ENCODE measurements around the gene SLC39A6. TPM values are rescaled to one million over a fixed set of nuclear protein-coding genes. Genes with fewer than 3 reads are reported as not detected.
"Not testable (repeated sequence)": the region's sequence is repeated elsewhere in the genome, so short reads cannot be mapped to it uniquely, and the experiment has no call there.

SLC39A6 gene
- total RNA-seq, 8 experiments from 2014 or later, result 34.9 to 146 (median 99.8) TPM

DNA sequence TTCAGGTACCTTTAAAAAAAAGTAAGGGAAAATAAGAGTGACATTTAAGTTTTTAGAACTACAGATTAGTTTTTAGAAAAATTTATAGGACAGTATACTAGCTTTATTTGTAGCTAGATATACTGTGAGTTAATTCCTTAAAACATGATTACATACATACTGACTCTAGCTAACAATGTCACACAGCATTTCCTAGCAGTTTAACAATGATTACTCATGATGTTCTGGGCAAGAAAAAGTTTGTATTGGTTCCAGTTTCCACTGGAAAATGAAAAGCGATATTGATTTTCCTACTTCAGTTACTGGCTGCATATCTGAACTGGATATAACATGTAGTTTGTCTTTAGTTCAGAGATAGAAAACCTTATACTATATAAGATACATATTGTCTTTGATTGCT is 19.4 kb downstream of the SLC39A6 start:
- H3K4me3 ChIP-seq, result no peak overlapping the region
- H3K27ac ChIP-seq, result no peak overlapping the region
- no peaks in the 10 kb centered on the region for H3K4me1 ChIP-seq (replicated peaks in 1 of 2)
- no peak for ATAC-seq (replicated peaks in 6 of 8)
- in situ Hi-C loops (cut with MboI; ENCODE audit: low pct_unique_long_range_greater_than_20kb in 2 of 9, low sequenced_read_pairs in 9 of 9, unreplicated experiment in 9 of 9), result no loop called here
- WGBS, 10 experiments, result 62 to 100% (median 100%) methylated on average over 1 of the region's 1 CpG; no CpG with 5 or more reads in 2 of the 10 experiments

DNA sequence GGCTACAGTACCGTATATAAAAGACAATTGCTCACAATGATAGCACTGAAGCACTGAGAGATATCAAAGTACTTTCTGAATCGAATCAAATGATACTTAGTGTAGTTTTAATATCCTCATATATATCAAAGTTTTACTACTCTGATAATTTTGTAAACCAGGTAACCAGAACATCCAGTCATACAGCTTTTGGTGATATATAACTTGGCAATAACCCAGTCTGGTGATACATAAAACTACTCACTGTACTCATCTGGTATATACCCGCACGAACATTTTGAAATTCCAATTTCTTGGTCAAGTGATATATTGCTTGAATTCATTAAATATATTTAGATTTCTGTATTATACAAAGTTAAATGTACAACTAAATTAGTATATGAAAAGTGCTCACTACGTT is 20.5 kb downstream of the SLC39A6 start:
- H3K4me1 ChIP-seq (replicated peaks in 1 of 2), result no peaks in the 10 kb centered on the region
- in situ Hi-C loops (cut with MboI; ENCODE audit: low pct_unique_long_range_greater_than_20kb in 2 of 9, low sequenced_read_pairs in 9 of 9, unreplicated experiment in 9 of 9), result no loop called here
- ATAC-seq (replicated peaks in 6 of 8), result no peak
- H3K27ac ChIP-seq, result no peak overlapping the region
- no peak overlapping the region for H3K4me3 ChIP-seq
- WGBS, 10 experiments, result 80 to 100% (median 92%) methylated on average over 1 to 5 of the region's 5 CpGs

DNA sequence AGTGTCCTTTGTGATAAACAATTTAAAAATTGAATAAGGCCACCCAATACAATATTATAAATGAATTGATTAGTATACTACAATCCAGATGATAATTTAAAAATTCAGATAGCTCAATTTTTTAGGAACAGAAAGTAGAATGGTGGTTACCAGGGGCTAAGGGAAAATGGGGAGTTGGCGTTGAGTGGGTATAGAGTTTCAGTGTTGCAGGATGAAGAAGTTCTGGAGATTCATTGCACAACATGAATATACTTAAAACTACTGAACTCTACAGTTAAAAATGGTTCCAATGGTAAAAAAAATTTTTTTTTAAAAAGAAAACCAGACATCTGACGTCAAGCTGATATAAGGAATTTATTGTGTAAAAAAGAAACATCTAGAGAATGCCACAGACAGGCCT is 20.9 kb downstream of the SLC39A6 start:
- Histone ChIP-seq H3K4me1 (replicated peaks in 1 of 2) (no peaks in the 10 kb centered on the region), H3K27ac (no peak overlapping the region), H3K4me3 (no peak overlapping the region)
- in situ Hi-C loops (cut with MboI; ENCODE audit: low pct_unique_long_range_greater_than_20kb in 2 of 9, low sequenced_read_pairs in 9 of 9, unreplicated experiment in 9 of 9), result no loop called here
- 0 to 100% (median 50%) methylated on average over 1 to 2 of the region's 2 CpGs; no CpG with 5 or more reads in 1 of the 10 experiments for WGBS, 10 experiments
- no peak for ATAC-seq (replicated peaks in 6 of 8)

DNA sequence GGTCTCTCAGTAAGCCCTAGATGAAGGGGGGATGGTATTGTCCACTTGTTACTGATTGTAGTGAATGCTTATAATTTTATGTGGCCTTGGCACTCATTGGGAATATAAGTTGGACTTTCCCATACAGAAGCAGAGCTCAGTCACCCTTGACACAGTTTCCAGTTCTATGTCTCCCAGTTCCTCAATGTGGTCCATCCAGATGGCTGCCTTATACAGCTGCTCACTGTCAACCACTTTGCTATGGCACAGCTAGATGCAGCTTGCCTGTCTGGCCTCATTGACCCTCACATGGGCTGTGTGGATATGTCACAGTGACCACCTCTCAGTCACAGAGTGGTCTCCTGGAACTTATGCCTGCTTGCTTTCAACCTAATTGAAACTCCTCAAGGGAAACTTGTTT is 21.7 kb downstream of the SLC39A6 start:
- no peak overlapping the region for H3K27ac ChIP-seq
- H3K4me1 ChIP-seq (replicated peaks in 1 of 2), result no peaks in the 10 kb centered on the region
- H3K4me3 ChIP-seq, result no peak overlapping the region
- ATAC-seq (replicated peaks in 6 of 8), result no peak
- in situ Hi-C loops (cut with MboI; ENCODE audit: low pct_unique_long_range_greater_than_20kb in 2 of 9, low sequenced_read_pairs in 9 of 9, unreplicated experiment in 9 of 9), result no loop called here

DNA sequence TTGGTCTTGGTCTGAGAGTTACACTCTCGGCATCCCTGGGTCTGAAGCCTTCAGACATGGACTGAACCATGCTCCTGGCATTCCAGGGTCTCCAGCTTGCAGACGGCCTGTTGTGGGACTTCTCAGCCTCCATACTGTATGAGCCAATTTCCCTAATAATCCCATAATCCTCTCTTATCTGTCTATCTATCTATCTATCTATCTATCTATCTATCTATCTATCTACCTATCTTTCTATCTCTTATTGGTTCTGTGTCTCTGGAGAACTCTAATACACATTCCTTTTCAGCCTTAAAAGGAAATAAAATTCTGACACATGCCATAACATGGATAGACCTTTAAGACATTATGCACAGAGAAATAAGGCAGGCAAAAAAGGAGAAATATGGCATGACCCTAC is 24.4 kb downstream of the SLC39A6 start:
- ATAC-seq (replicated peaks in 6 of 8), result no peak
- Histone ChIP-seq H3K27ac (no peak overlapping the region), H3K4me1 (replicated peaks in 1 of 2) (no peaks in the 10 kb centered on the region), H3K4me3 (no peak overlapping the region)
- in situ Hi-C loops (cut with MboI; ENCODE audit: low pct_unique_long_range_greater_than_20kb in 2 of 9, low sequenced_read_pairs in 9 of 9, unreplicated experiment in 9 of 9), result no loop called here
- 60 to 100% (median 83%) methylated on average over 1 to 2 of the region's 2 CpGs; no CpG with 5 or more reads in 4 of the 10 experiments for WGBS, 10 experiments

DNA sequence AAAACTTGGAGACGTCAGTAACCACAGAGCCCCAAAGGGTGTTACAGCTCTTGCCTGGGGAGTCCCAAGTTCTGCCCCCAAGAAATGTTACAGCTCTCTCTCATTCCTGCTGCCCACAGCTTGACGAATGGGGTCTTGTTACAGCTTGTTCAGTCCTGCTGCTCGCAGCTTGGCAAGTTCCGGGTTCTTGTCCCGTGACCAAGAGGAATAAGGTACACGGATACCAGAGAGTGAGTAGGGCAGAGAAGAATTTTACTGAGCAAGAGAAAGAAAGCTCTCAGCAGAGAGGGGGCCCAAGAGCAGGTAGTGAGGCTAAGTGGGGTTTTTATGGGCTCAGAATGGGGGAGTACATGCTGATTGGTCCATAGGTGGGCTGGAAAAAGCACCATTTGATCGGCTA is 27.2 kb downstream of the SLC39A6 start:
- no peak overlapping the region for H3K4me3 ChIP-seq
- WGBS, 10 experiments, result 74 to 100% (median 92%) methylated on average over 1 to 5 of the region's 7 CpGs; no CpG with 5 or more reads in 4 of the 10 experiments
- in situ Hi-C loops (cut with MboI; ENCODE audit: low pct_unique_long_range_greater_than_20kb in 2 of 9, low sequenced_read_pairs in 9 of 9, unreplicated experiment in 9 of 9), result no loop called here
- no peak overlapping the region for H3K27ac ChIP-seq
- no peaks in the 10 kb centered on the region for H3K4me1 ChIP-seq (replicated peaks in 1 of 2)
- ATAC-seq (replicated peaks in 6 of 8), result no peak

DNA sequence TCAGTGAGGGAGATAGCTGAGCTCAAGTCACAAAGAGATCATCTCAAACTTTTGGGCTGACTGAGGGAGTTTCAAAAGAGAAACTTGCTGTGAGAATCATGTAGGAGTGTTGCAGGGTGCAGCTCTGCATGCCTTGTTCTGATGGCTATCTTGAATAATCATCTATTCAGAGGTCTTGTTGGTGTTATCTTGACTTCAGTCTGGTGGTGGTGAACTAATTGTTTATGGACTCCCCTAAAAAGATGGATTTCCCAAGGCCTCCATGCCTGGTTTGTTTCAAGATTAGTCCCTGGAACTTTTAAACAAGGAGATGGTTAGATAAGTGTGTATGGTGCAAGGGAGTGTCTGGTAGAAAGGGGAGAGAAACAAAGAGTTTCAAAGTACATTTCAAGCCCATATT is 29.8 kb downstream of the SLC39A6 start:
- ATAC-seq (replicated peaks in 6 of 8), result peak in 2 of 8 experiments; percentile 36 to 47
- Histone ChIP-seq H3K27ac (no peak overlapping the region), H3K4me3 (no peak overlapping the region), H3K4me1 (replicated peaks in 1 of 2) (no peaks in the 10 kb centered on the region)
- in situ Hi-C loops (cut with MboI; ENCODE audit: low pct_unique_long_range_greater_than_20kb in 2 of 9, low sequenced_read_pairs in 9 of 9, unreplicated experiment in 9 of 9), result loop anchor here in 2 of 9 experiments (10.0 to 25.0 kb wide), 2 partner anchors 185 to 188 kb away; partner anchors contain the start of gene FHOD3 (in 1 of the 2)

DNA sequence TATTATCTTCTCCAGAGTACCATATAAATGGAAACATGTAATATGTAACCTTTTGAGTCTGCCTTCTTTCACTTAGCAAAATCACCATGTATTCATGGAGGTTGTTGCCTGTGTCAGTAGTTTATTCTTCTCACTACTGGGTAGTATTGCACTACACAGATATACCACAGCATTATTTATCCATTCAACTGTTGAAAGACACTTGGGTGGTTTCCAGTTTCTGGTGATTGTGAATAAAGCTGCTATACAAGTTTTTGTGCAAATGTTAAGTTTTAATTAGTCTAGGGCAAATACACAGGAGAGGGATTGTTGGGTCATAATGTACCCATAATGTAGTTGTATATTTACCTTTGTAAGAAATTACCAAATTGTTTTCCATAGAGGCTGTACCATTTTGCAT is 32.2 kb downstream of the SLC39A6 start:
- Histone ChIP-seq H3K27ac (no peak overlapping the region), H3K4me1 (replicated peaks in 1 of 2) (no peaks in the 10 kb centered on the region), H3K4me3 (no peak overlapping the region)
- ATAC-seq (replicated peaks in 6 of 8), result peak in 1 of 8 experiments; percentile 27
- in situ Hi-C loops (cut with MboI; ENCODE audit: low pct_unique_long_range_greater_than_20kb in 2 of 9, low sequenced_read_pairs in 9 of 9, unreplicated experiment in 9 of 9), result loop anchor here in 2 of 9 experiments (10.0 to 25.0 kb wide), 2 partner anchors 188 to 190 kb away; partner anchors contain the start of gene FHOD3 (in 1 of the 2)

DNA sequence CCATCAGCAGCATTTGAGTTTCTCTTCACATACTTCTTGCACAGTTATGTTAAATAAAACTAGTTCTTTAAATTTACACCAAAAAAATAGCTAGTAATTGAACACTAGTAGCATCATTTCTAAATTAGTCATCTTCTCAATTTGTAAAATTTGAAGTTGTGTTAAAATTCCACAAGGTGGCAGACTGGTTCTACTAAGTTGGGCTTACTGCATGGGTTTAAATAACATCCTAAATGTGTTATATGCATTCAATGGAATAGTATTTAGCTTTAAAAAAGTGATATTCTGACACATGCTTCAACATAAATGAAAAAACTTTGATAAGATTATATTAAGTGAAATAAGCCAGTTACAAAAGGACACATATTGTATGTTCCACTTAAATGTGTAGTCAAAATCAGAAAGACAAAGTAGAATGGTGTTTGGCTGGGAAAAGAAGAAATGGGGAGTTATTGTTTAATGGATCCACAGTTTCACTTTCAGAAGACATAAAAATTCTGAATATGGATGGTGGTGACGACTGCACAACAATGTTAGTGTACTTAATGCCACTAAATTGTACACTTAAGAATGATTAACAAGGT is 33.1 kb downstream of the SLC39A6 start:
- peak in 3 of 8 experiments; percentile 47 to 50 (median 49) for ATAC-seq (replicated peaks in 6 of 8)
- in situ Hi-C loops (cut with MboI; ENCODE audit: low pct_unique_long_range_greater_than_20kb in 2 of 9, low sequenced_read_pairs in 9 of 9, unreplicated experiment in 9 of 9), result loop anchor here in 2 of 9 experiments (10.0 to 25.0 kb wide), 2 partner anchors 189 to 191 kb away; partner anchors contain the start of gene FHOD3 (in 1 of the 2)
- Histone ChIP-seq H3K4me3 (no peak overlapping the region), H3K4me1 (replicated peaks in 1 of 2) (no peaks in the 10 kb centered on the region), H3K27ac (no peak overlapping the region)
- 0 to 50% (median 0%) methylated on average over 1 of the region's 1 CpG for WGBS, 10 experiments

DNA sequence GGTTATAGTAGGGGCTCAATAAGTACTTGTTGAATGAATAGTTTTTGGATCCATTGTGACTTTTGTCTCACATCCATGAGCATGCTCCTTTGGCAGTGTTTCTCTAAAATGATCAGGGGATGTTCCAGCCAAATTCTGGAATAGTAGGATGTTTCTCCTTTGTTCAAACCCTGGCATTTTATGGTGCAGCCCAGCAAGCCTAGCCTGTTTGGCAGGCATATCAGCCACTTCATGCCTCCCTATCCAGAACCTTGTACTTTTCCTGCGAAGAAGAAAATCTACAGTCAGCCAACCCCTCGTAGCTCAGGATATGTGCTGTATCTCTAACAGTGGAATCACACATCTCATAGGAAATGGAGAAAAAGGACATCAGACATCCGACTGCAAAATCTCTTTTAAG is 34.7 kb downstream of the SLC39A6 start:
- H3K4me3 ChIP-seq, result no peak overlapping the region
- H3K4me1 ChIP-seq (replicated peaks in 1 of 2), result no peaks in the 10 kb centered on the region
- ATAC-seq (replicated peaks in 6 of 8), result no peak
- in situ Hi-C loops (cut with MboI; ENCODE audit: low pct_unique_long_range_greater_than_20kb in 2 of 9, low sequenced_read_pairs in 9 of 9, unreplicated experiment in 9 of 9), result loop anchor here in 2 of 9 experiments (10.0 to 25.0 kb wide), 2 partner anchors 190 to 193 kb away; partner anchors contain the start of gene FHOD3 (in 1 of the 2)
- 45 to 89% (median 63%) methylated on average over 1 to 3 of the region's 3 CpGs; no CpG with 5 or more reads in 3 of the 10 experiments for WGBS, 10 experiments
- H3K27ac ChIP-seq, result no peak overlapping the region

DNA sequence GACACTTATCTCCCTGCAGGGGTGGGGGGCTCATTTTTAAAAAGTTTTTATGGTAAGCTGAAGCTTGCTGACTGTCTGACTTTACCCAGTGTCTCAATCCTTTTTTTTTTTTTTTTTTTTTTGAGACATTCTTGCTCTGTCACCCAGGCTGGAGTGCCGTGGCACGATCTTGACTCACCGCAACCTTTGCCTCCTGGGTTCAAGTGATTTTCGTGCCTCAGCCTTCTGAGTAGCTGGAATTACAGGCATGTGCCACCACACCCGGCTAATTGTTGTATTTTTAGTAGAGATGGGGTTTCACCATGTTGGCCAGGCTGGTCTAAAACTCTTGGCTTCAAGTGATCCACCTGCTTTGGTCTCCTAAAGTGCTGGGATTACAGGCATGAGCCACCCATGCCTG is 37.0 kb downstream of the SLC39A6 start:
- H3K27ac ChIP-seq; ATAC-seq (replicated peaks in 6 of 8): not testable (repeated sequence)
- in situ Hi-C loops (cut with MboI; ENCODE audit: low pct_unique_long_range_greater_than_20kb in 2 of 9, low sequenced_read_pairs in 9 of 9, unreplicated experiment in 9 of 9), result loop anchor here in 2 of 9 experiments (10.0 to 25.0 kb wide), 2 partner anchors 193 to 195 kb away; partner anchors contain the start of gene FHOD3 (in 1 of the 2)

DNA sequence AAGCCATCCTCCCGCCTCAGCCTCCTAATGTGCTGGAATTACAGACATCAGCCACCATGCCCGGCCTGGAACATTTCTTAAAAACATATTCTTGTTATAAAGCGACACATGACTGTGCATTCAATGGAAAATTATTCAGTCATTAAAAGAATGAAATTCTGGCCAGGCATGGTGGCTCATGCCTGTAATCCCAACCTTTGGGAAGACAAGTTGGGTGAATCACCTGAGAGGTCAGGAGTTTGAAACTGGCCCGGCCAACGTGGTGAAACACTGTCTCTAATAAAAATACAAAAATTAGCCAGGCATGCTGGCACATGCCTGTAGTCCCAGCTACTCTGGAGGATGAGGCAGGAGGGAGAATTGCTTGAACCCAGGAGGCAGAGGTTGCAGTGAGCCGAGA is 40.1 kb downstream of the SLC39A6 start:
- H3K4me3 ChIP-seq, result no peak overlapping the region
- no peak for ATAC-seq (replicated peaks in 6 of 8)
- in situ Hi-C loops (cut with MboI; ENCODE audit: low pct_unique_long_range_greater_than_20kb in 2 of 9, low sequenced_read_pairs in 9 of 9, unreplicated experiment in 9 of 9), result loop anchor here in 1 of 9 experiments (25.0 kb wide), 1 partner anchor 198 kb away; the partner anchor contains the start of gene FHOD3
- no peak overlapping the region for H3K27ac ChIP-seq
- WGBS, 10 experiments, result 14 to 100% (median 82%) methylated on average over 1 to 6 of the region's 6 CpGs; no CpG with 5 or more reads in 1 of the 10 experiments
- H3K4me1 ChIP-seq (replicated peaks in 1 of 2), result no peaks in the 10 kb centered on the region

More for the DNA sequence above, 37.0 kb downstream of the SLC39A6 start:
- H3K4me3 ChIP-seq; H3K4me1 ChIP-seq (replicated peaks in 1 of 2): not testable (repeated sequence)
- 0 to 94% (median 83%) methylated on average over 1 to 5 of the region's 5 CpGs; no CpG with 5 or more reads in 3 of the 10 experiments for WGBS, 10 experiments

DNA sequence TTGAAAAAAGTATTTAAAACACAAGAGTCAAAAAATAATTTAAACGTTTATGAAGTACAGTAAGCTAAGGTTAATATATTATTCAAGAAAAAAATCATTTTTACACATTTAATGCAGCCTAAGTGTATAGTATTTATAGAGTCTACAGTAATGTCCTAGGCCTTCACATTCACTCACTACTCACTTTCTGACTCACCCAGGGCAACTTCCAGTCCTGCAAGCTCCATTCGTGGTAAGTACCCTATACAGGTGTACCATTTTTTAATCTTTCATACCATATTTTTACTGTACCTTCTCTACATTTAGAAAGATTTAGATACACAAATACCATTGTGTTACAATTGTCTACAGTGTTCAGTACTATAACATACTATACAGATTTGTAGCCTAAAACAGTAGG is 40.9 kb downstream of the SLC39A6 start:
- no peaks in the 10 kb centered on the region for H3K4me1 ChIP-seq (replicated peaks in 1 of 2)
- in situ Hi-C loops (cut with MboI; ENCODE audit: low pct_unique_long_range_greater_than_20kb in 2 of 9, low sequenced_read_pairs in 9 of 9, unreplicated experiment in 9 of 9), result loop anchor here in 1 of 9 experiments (25.0 kb wide), 1 partner anchor 199 kb away; the partner anchor contains the start of gene FHOD3
- no peak overlapping the region for H3K4me3 ChIP-seq
- WGBS, 10 experiments, result 0 to 100% (median 83%) methylated on average over 1 to 2 of the region's 2 CpGs; no CpG with 5 or more reads in 1 of the 10 experiments
- H3K27ac ChIP-seq, result no peak overlapping the region
- no peak for ATAC-seq (replicated peaks in 6 of 8)

Measured in motor neuron (in vitro differentiated cells).